Caco-2 (cell line): ENCODE results near the gene BCL6. TPM values are rescaled to one million over a fixed set of nuclear protein-coding genes. Genes with fewer than 3 reads are reported as not detected.

Source experiments
- BruUV-seq: library from RNA; stranded (reverse); fragments of 400-500 nt; replicated peaks from 2 replicates; lab custom pipeline; 2021; lab: Mats Ljungman, UMichigan
- CTCF ChIA-PET: fragments of 300-600 bp; sonication (Branson Sonifier 250); formaldehyde crosslinking; loops from one replicate; lab custom pipeline; 2022; ENCODE audit warnings: antibody characterized with exemption; lab: Charles Lee
- POLR2A ChIA-PET: fragments of 300-600 bp; sonication (Branson Sonifier 250); formaldehyde crosslinking; loops from one replicate; lab custom pipeline; 2022; ENCODE audit warnings: antibody characterized with exemption; lab: Charles Lee
- DNase-seq, 2 experiments: peaks; one replicate each; pipeline versions ENCODE4 v3.0.0 to v3.0.0-alpha.2; 2020 to 2022
- H3K27me3 ChIP-seq: replicated peaks from 2 replicates; pipeline ENCODE4 v1.6.0; 2011; ENCODE audit warnings: low read length; ENCODE audit not compliant: control insufficient read depth, insufficient read depth
- H3K36me3 ChIP-seq: 2 replicates; pipeline ENCODE4 v1.5.1; 2011; ENCODE audit warnings: low read length; ENCODE audit not compliant: control insufficient read depth, insufficient read depth
- H3K4me1 ChIP-seq: fragments of 250-450 bp; sonication (Bioruptor Pico); 2 replicates; pipeline ENCODE4 v1.5.1; 2020; ENCODE audit warnings: mild to moderate bottlenecking
- H3K4me3 ChIP-seq: 2 replicates; pipeline ENCODE4 v1.5.1; 2011; ENCODE audit warnings: low read depth, mild to moderate bottlenecking, control low read depth, low read length
- H3K9me3 ChIP-seq: fragments of 250-450 bp; sonication (Bioruptor Pico); 2 replicates; pipeline ENCODE4 v1.5.1; 2020; ENCODE audit warnings: mild to moderate bottlenecking, moderate library complexity
- H3K27ac Mint-ChIP-seq: one replicate; pipeline ENCODE4 v1.8.0; 2022; ENCODE audit warnings: mixed read lengths; ENCODE audit not compliant: unreplicated experiment
- H3K27me3 Mint-ChIP-seq: one replicate; pipeline ENCODE4 v1.8.0; 2022; ENCODE audit warnings: mixed read lengths; ENCODE audit not compliant: insufficient read depth, unreplicated experiment
- H3K36me3 Mint-ChIP-seq: one replicate; pipeline ENCODE4 v1.8.0; 2022; ENCODE audit warnings: mild to moderate bottlenecking, mixed read lengths; ENCODE audit not compliant: insufficient read depth, unreplicated experiment
- H3K4me1 Mint-ChIP-seq: one replicate; pipeline ENCODE4 v1.8.0; 2022; ENCODE audit warnings: low read depth, mixed read lengths; ENCODE audit not compliant: unreplicated experiment
- H3K4me3 Mint-ChIP-seq: one replicate; pipeline ENCODE4 v1.8.0; 2022; ENCODE audit warnings: mild to moderate bottlenecking, moderate library complexity, mixed read lengths; ENCODE audit not compliant: unreplicated experiment
- H3K9me3 Mint-ChIP-seq: one replicate; pipeline ENCODE4 v1.8.0; 2022; ENCODE audit warnings: mixed read lengths; ENCODE audit not compliant: unreplicated experiment
- CTCF ChIP-seq, 2 experiments: fragments of 200-600 bp in 1 of 2; IDR thresholded peaks; 1 replicate in 1 of 2; 2 replicates in 1 of 2; pipeline versions ENCODE4 v1.5.1 to v1.8.0; 2011 to 2022; ENCODE audit warnings: antibody characterized with exemption in 1 of 2, control low read depth in 1 of 2, inconsistent platforms in 1 of 2, low read depth in 1 of 2, low read length in 1 of 2, mild to moderate bottlenecking in 1 of 2, moderate library complexity in 1 of 2; ENCODE audit not compliant: insufficient read depth in 1 of 2, severe bottlenecking in 1 of 2, unreplicated experiment in 1 of 2
- intact Hi-C: fragments of 100-400 bp; cut with micrococcal nuclease; formaldehyde crosslinking; loops from one replicate; pipeline ENCODE4 v1.10.0; 2022; ENCODE audit not compliant: unreplicated experiment
- total RNA-seq: library from RNA; stranded (reverse); gene quantifications from 2 replicates; pipeline ENCODE4 v1.2.3, GENCODE V29; 2022

Gene BCL6
- total RNA-seq, 1 experiment from 2014 or later, result 40.4 TPM

GRCh38 chr3:187694801-187695200, 50.5 kb downstream of the BCL6 start:
- no TSS peak for BruUV-seq
- no peaks in the 10 kb centered on the region; the same call in 1 of the 2 replicates for H3K27me3 ChIP-seq
- H3K4me3 ChIP-seq, result no peak overlapping the region
- ChIA-PET POLR2A (no interaction called here), CTCF (interaction anchor here (0.5 kb wide), 1 partner anchor 473 kb away, joined by 4 read pairs; no protein-coding TSS in a partner anchor)
- intact Hi-C loops, result no loop called here
- no peak for DNase-seq
- no peak overlapping the region for H3K4me3 Mint-ChIP-seq
- no peaks in the 10 kb centered on the region for H3K36me3 ChIP-seq
- peaks cover 15% of the 10 kb centered on the region for H3K27me3 Mint-ChIP-seq
- no peak for TF ChIP-seq CTCF (IDR thresholded peaks at IDR 0.05; ENCODE audit: insufficient read depth in 1 of 2, low read depth in 1 of 2, low read length in 1 of 2, severe bottlenecking in 1 of 2, unreplicated experiment in 1 of 2)
- no peaks in the 10 kb centered on the region for H3K4me1 ChIP-seq
- peaks cover 14% of the 10 kb centered on the region for H3K9me3 Mint-ChIP-seq
- H3K9me3 ChIP-seq, result no peaks in the 10 kb centered on the region
- no peaks in the 10 kb centered on the region for H3K36me3 Mint-ChIP-seq
- H3K4me1 Mint-ChIP-seq, result no peaks in the 10 kb centered on the region
- no peak overlapping the region for H3K27ac Mint-ChIP-seq

GRCh38 chr3:187693431-187693830, 51.8 kb downstream of the BCL6 start:
- BruUV-seq, result no TSS peak
- no peak for TF ChIP-seq CTCF (IDR thresholded peaks at IDR 0.05; ENCODE audit: insufficient read depth in 1 of 2, low read depth in 1 of 2, low read length in 1 of 2, severe bottlenecking in 1 of 2, unreplicated experiment in 1 of 2)
- Mint-ChIP-seq H3K27me3 (peaks cover 15% of the 10 kb centered on the region), H3K36me3 (no peaks in the 10 kb centered on the region), H3K27ac (no peak overlapping the region), H3K9me3 (peaks cover 14% of the 10 kb centered on the region), H3K4me3 (no peak overlapping the region), H3K4me1 (no peaks in the 10 kb centered on the region)
- no peak for DNase-seq
- Histone ChIP-seq H3K36me3 (no peaks in the 10 kb centered on the region), H3K4me3 (no peak overlapping the region), H3K9me3 (no peaks in the 10 kb centered on the region), H3K4me1 (no peaks in the 10 kb centered on the region), H3K27me3 (no peaks in the 10 kb centered on the region; the same call in none of the 2 replicates)
- POLR2A ChIA-PET, result no interaction called here
- CTCF ChIA-PET, result no interaction called here
- intact Hi-C loops, result no loop called here

GRCh38 chr3:187689984-187690383, 55.3 kb downstream of the BCL6 start:
- H3K4me3 Mint-ChIP-seq, result no peak overlapping the region
- intact Hi-C loops, result no loop called here
- peaks cover 9% of the 10 kb centered on the region for H3K27me3 Mint-ChIP-seq
- no peak overlapping the region for H3K27ac Mint-ChIP-seq
- H3K36me3 ChIP-seq, result no peaks in the 10 kb centered on the region
- H3K36me3 Mint-ChIP-seq, result no peaks in the 10 kb centered on the region
- TF ChIP-seq CTCF (IDR thresholded peaks at IDR 0.05; ENCODE audit: insufficient read depth in 1 of 2, low read depth in 1 of 2, low read length in 1 of 2, severe bottlenecking in 1 of 2, unreplicated experiment in 1 of 2), result no peak
- peaks cover 14% of the 10 kb centered on the region for H3K9me3 ChIP-seq
- no peak overlapping the region for H3K4me3 ChIP-seq
- H3K4me1 ChIP-seq, result no peaks in the 10 kb centered on the region
- BruUV-seq, result no TSS peak
- POLR2A ChIA-PET, result no interaction called here
- no peak for DNase-seq
- CTCF ChIA-PET, result no interaction called here
- H3K27me3 ChIP-seq, result no peaks in the 10 kb centered on the region; the same call in none of the 2 replicates
- no peaks in the 10 kb centered on the region for H3K4me1 Mint-ChIP-seq
- peaks cover 32% of the 10 kb centered on the region for H3K9me3 Mint-ChIP-seq
